Glutamatergic neuron (in vitro differentiated cells): ENCODE results near the gene HS2ST1. TPM values are rescaled to one million over a fixed set of nuclear protein-coding genes. Genes with fewer than 3 reads are reported as not detected.

Experiments used
- DNase-seq: peaks from one replicate; pipeline ENCODE4 v3.0.0; 2022
- H3K27ac Mint-ChIP-seq: one replicate; pipeline ENCODE4 v1.8.0; 2020; ENCODE audit warnings: mild to moderate bottlenecking, mixed read lengths, inconsistent platforms; ENCODE audit not compliant: unreplicated experiment
- H3K27me3 Mint-ChIP-seq: one replicate; pipeline ENCODE4 v1.8.0; 2020; ENCODE audit warnings: mild to moderate bottlenecking, moderate library complexity, mixed read lengths, inconsistent platforms; ENCODE audit not compliant: unreplicated experiment
- H3K36me3 Mint-ChIP-seq: one replicate; pipeline ENCODE4 v1.8.0; 2020; ENCODE audit warnings: mild to moderate bottlenecking, mixed read lengths, inconsistent platforms; ENCODE audit not compliant: unreplicated experiment
- H3K4me1 Mint-ChIP-seq: one replicate; pipeline ENCODE4 v1.8.0; 2020; ENCODE audit warnings: mild to moderate bottlenecking, low read depth, mixed read lengths, inconsistent platforms; ENCODE audit not compliant: unreplicated experiment
- H3K4me3 Mint-ChIP-seq: one replicate; pipeline ENCODE4 v1.8.0; 2020; ENCODE audit warnings: mild to moderate bottlenecking, mixed read lengths, inconsistent platforms; ENCODE audit not compliant: unreplicated experiment
- H3K9me3 Mint-ChIP-seq: one replicate; pipeline ENCODE4 v1.8.0; 2020; ENCODE audit warnings: mild to moderate bottlenecking, moderate library complexity, mixed read lengths, inconsistent platforms; ENCODE audit not compliant: unreplicated experiment
- total RNA-seq: library from RNA; stranded (reverse); fragmentation: NEBNext Ultra II Directional; extraction: Animal tissue kit (Norgen Biotek cat#: 25700); gene quantifications from one replicate; pipeline ENCODE4 v1.2.1, GENCODE V29; 2021; ENCODE audit not compliant: unreplicated experiment
- TF ChIP-seq, protein P1 (sequence below): fragments of 200-600 bp; sonication (generic); IDR thresholded peaks from one replicate; pipeline ENCODE4 v1.5.0; 2021; ENCODE audit not compliant: partially characterized antibody, unreplicated experiment

The HS2ST1 gene
- total RNA-seq, 1 donor from 2014 or later: 12.9 TPM

DNA sequence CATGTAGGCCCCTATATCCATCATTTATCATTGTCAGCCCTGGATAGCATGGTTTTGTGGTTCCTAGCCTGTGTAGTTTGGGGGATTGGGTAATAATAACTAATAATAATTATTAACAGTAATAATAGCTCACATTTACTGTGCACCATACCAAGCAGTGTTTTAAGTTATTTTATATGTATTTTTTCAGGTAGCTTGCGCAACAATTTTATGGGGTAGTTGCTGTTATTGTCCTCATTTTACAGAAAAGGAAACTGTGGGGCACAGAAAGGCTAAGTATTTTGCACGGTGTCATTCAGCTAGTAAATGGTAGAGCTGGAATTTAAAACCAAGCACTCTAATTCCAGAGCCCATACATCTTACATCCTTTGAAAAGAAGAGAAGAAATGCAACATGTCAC, 179.8 kb downstream of the HS2ST1 start:
- TF ChIP-seq, protein P1, sequence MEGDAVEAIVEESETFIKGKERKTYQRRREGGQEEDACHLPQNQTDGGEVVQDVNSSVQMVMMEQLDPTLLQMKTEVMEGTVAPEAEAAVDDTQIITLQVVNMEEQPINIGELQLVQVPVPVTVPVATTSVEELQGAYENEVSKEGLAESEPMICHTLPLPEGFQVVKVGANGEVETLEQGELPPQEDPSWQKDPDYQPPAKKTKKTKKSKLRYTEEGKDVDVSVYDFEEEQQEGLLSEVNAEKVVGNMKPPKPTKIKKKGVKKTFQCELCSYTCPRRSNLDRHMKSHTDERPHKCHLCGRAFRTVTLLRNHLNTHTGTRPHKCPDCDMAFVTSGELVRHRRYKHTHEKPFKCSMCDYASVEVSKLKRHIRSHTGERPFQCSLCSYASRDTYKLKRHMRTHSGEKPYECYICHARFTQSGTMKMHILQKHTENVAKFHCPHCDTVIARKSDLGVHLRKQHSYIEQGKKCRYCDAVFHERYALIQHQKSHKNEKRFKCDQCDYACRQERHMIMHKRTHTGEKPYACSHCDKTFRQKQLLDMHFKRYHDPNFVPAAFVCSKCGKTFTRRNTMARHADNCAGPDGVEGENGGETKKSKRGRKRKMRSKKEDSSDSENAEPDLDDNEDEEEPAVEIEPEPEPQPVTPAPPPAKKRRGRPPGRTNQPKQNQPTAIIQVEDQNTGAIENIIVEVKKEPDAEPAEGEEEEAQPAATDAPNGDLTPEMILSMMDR: no peak
- Mint-ChIP-seq H3K4me1 (peaks cover 3% of the 10 kb centered on the region), H3K9me3 (no peaks in the 10 kb centered on the region), H3K27me3 (no peaks in the 10 kb centered on the region), H3K36me3 (no peaks in the 10 kb centered on the region), H3K27ac (no peak overlapping the region), H3K4me3 (no peak overlapping the region)
- DNase-seq: no peak

DNA sequence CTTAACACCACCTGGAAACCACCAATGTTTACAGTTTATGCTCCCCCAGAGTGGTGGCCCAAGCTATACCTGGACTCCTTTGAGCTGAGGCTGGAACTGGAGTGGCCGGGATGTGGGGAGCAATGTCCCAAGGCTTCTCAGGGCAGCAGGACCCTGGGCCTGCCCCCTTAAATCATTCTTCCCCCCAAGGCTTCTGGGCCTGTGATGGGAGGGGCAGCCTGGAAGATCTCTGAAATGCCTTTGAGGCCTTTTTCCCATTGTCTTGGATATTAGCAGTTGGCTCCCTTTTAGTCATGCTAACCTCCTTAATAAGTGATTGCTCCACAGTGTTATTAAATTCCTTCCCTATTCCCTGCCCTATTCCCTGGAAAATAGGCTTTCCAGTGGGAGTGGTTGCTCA, 185.8 kb downstream of the HS2ST1 start:
- no peaks in the 10 kb centered on the region for H3K27me3 Mint-ChIP-seq

DNA sequence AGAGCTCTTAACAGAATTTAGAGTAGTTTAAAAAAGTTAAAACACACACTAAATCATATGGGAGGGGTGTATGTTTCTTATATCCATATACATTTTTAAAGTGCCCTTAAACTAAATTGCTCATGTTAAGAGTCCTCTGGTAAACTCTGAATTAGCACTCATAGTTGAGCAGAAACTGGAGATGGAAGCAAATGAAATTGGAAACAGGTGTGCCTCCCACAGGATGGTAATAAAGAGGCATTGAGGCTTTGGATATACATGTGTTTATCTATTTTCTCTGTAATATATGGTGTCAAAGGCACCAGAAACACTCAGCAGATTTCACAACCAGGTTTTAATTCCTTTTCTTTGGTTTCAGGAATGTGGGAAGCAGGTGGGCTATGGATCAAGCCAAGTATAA, 188.6 kb downstream of the HS2ST1 start:
- TF ChIP-seq, protein P1: no peak
- no peaks in the 10 kb centered on the region for H3K4me1 Mint-ChIP-seq
- H3K4me3 Mint-ChIP-seq: no peak overlapping the region
- no peaks in the 10 kb centered on the region for H3K27me3 Mint-ChIP-seq
- H3K36me3 Mint-ChIP-seq: no peaks in the 10 kb centered on the region
- no peak for DNase-seq
- no peak overlapping the region for H3K27ac Mint-ChIP-seq
- peaks cover 2% of the 10 kb centered on the region for H3K9me3 Mint-ChIP-seq

More for the DNA sequence above, 185.8 kb downstream of the HS2ST1 start:
- DNase-seq: no peak
- Mint-ChIP-seq H3K9me3 (peaks cover 2% of the 10 kb centered on the region), H3K36me3 (no peaks in the 10 kb centered on the region), H3K27ac (no peak overlapping the region), H3K4me1 (no peaks in the 10 kb centered on the region), H3K4me3 (no peak overlapping the region)
- TF ChIP-seq, protein P1: no peak

DNA sequence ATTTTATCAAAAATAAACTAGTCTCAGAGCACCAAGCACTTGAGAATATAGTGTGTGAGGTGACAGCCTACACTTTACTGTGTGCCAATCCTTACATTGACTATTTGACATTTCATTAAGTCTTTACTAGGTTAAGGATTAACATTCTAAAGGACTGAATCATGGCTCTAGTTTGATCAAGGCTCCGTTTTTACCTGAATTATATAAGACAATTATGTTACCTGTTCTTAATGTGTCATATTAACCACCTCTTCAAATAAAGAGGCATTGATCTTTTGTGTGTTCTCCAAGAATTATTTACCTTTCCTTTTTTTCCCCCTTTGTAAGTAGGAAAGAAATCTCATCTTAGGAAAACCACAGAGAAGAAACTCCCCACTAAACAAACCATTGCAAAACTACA, 189.7 kb downstream of the HS2ST1 start:
- Mint-ChIP-seq H3K27me3 (no peaks in the 10 kb centered on the region), H3K9me3 (peaks cover 2% of the 10 kb centered on the region), H3K4me3 (no peak overlapping the region), H3K4me1 (peaks cover 8% of the 10 kb centered on the region), H3K27ac (no peak overlapping the region), H3K36me3 (no peaks in the 10 kb centered on the region)
- TF ChIP-seq, protein P1: no peak
- no peak for DNase-seq

DNA sequence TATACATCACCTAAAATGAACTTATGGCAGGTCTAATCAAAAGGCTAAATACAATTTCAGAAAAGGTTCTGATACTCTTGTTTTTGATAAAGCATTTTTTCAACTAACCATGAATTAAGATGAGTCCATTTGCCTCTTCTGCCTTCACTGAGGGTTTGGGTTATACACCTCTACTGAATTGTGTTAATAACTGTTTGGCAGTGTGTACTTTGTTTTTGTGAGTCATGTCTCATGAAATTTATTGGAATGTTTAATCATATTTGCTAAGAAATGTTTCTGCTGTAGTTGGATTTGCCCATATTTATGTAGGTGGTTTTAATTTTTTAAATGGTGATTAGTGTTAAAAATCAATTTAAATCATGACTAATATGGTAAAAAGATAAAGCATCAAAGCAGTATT, 190.5 kb downstream of the HS2ST1 start:
- peaks cover 11% of the 10 kb centered on the region for H3K4me1 Mint-ChIP-seq
- H3K36me3 Mint-ChIP-seq: no peaks in the 10 kb centered on the region
- TF ChIP-seq, protein P1: no peak

More for the DNA sequence above, 190.5 kb downstream of the HS2ST1 start:
- peaks cover 2% of the 10 kb centered on the region for H3K9me3 Mint-ChIP-seq
- H3K27ac Mint-ChIP-seq: no peak overlapping the region
- no peaks in the 10 kb centered on the region for H3K27me3 Mint-ChIP-seq
- DNase-seq: no peak
- no peak overlapping the region for H3K4me3 Mint-ChIP-seq
